IMR-90 (cell line): ENCODE results near the gene PSMA3. TPM values are rescaled to one million over a fixed set of nuclear protein-coding genes. Genes with fewer than 3 reads are reported as not detected.

ENCODE experiments used
- ATAC-seq: fragments of 200-7000 bp; cut with Tn5 transposase; 2 replicates; pipeline ENCODE4 v1.9.1; 2020; ENCODE audit warnings: low read depth, mild to moderate bottlenecking, moderate library complexity
- Bru-seq: library from RNA; stranded (reverse); fragments of 400-500 nt; gene quantifications from one replicate; lab custom pipeline; 2021; lab: Mats Ljungman, UMichigan
- BruChase-seq, 2 experiments: library from RNA; stranded (reverse); fragments of 400-500 nt; gene quantifications; one replicate each; lab custom pipeline; 2021; lab: Mats Ljungman, UMichigan
- BruUV-seq: library from RNA; stranded (reverse); fragments of 400-500 nt; replicated peaks from 2 replicates; lab custom pipeline; 2021; lab: Mats Ljungman, UMichigan
- CTCF ChIA-PET: fragments of 300-600 bp; formaldehyde crosslinking; extraction: SDS; loops from one replicate; lab custom pipeline; 2021; ENCODE audit warnings: antibody characterized with exemption; lab: Yijun Ruan, JAX
- POLR2A ChIA-PET: fragments of 300-600 bp; sonication (Branson Sonifier 250); formaldehyde crosslinking; loops from one replicate; lab custom pipeline; 2022; ENCODE audit warnings: antibody characterized with exemption; ENCODE audit not compliant: unreplicated experiment; lab: Charles Lee
- DNase-seq: peaks from one replicate; pipeline ENCODE4 v3.0.0; 2013
- H2AFZ ChIP-seq: replicated peaks from 2 replicates; pipeline ENCODE3; 2013; ENCODE audit warnings: low read length, mild to moderate bottlenecking; ENCODE audit not compliant: poor library complexity
- H2AK5ac ChIP-seq: 2 replicates; pipeline ENCODE4 v1.6.1; 2013; ENCODE audit warnings: low read depth, low read length, inconsistent platforms
- H2AK9ac ChIP-seq: replicated peaks from 2 replicates; pipeline ENCODE3; 2013; ENCODE audit warnings: mild to moderate bottlenecking, low read depth, low read length, moderate library complexity; ENCODE audit not compliant: poor library complexity
- H2BK120ac ChIP-seq: 2 replicates; pipeline ENCODE4 v1.6.1; 2013; ENCODE audit warnings: low read depth, low read length, inconsistent platforms
- H2BK15ac ChIP-seq: 3 replicates; pipeline ENCODE4 v1.6.1; 2013; ENCODE audit warnings: low read depth, low read length, inconsistent platforms
- H2BK20ac ChIP-seq: 2 replicates; pipeline ENCODE4 v1.6.1; 2013; ENCODE audit warnings: low read depth, mild to moderate bottlenecking, inconsistent platforms, low read length, moderate library complexity
- H2BK5ac ChIP-seq: 2 replicates; pipeline ENCODE4 v1.6.1; 2013; ENCODE audit warnings: mild to moderate bottlenecking, low read depth, low read length, inconsistent platforms; ENCODE audit not compliant: poor library complexity, severe bottlenecking
- H3K14ac ChIP-seq: replicated peaks from 2 replicates; pipeline ENCODE4 v1.6.1; 2013; ENCODE audit warnings: low read depth, low read length, inconsistent platforms
- H3K18ac ChIP-seq: 2 replicates; pipeline ENCODE4 v1.6.1; 2013; ENCODE audit warnings: low read depth, low read length, control low read depth
- H3K23ac ChIP-seq: 2 replicates; pipeline ENCODE4 v1.6.1; 2013; ENCODE audit warnings: low read depth, low read length, inconsistent platforms
- H3K27ac ChIP-seq: 2 replicates; pipeline ENCODE4 v1.5.1; 2013; ENCODE audit warnings: mild to moderate bottlenecking, control low read depth, low read length; ENCODE audit not compliant: insufficient read depth
- H3K27me3 ChIP-seq: 2 replicates; pipeline ENCODE4 v1.6.1; 2013; ENCODE audit warnings: low read length; ENCODE audit not compliant: control insufficient read depth, insufficient read depth
- H3K36me3 ChIP-seq: 2 replicates; pipeline ENCODE4 v1.6.1; 2013; ENCODE audit warnings: low read length, mixed read lengths; ENCODE audit not compliant: control insufficient read depth, insufficient read depth
- H3K4ac ChIP-seq: 2 replicates; pipeline ENCODE4 v1.6.1; 2013; ENCODE audit warnings: low read depth, low read length, inconsistent platforms
- H3K4me1 ChIP-seq: 2 replicates; pipeline ENCODE4 v1.6.1; 2013; ENCODE audit warnings: low read length, mixed read lengths; ENCODE audit not compliant: control insufficient read depth, insufficient read depth
- H3K4me2 ChIP-seq: 2 replicates; pipeline ENCODE4 v1.6.1; 2013; ENCODE audit warnings: low read depth, mild to moderate bottlenecking, control low read depth, low read length, moderate library complexity
- H3K4me3 ChIP-seq: 2 replicates; pipeline ENCODE4 v1.5.1; 2013; ENCODE audit warnings: low read depth, mild to moderate bottlenecking, control low read depth, low read length, moderate library complexity; ENCODE audit not compliant: insufficient read depth
- H3K56ac ChIP-seq: 2 replicates; pipeline ENCODE4 v1.6.1; 2013; ENCODE audit warnings: low read length, inconsistent platforms; ENCODE audit not compliant: insufficient read depth; ENCODE audit errors: extremely low read depth
- H3K79me1 ChIP-seq, 2 experiments: 2 replicates each; pipeline ENCODE4 v1.6.1; 2013; ENCODE audit warnings: low read length in 2 of 2, inconsistent platforms in 1 of 2, low read depth in 1 of 2
- H3K9ac ChIP-seq: 2 replicates; pipeline ENCODE4 v1.6.1; 2013; ENCODE audit warnings: low read depth, low read length, control low read depth
- H3K9me1 ChIP-seq: 2 replicates; pipeline ENCODE4 v1.6.1; 2013; ENCODE audit warnings: low read length, inconsistent platforms; ENCODE audit not compliant: insufficient read depth
- H3K9me3 ChIP-seq: 2 replicates; pipeline ENCODE4 v1.6.1; 2013; ENCODE audit warnings: low read length; ENCODE audit not compliant: control insufficient read depth, insufficient read depth
- H4K20me1 ChIP-seq: 2 replicates; pipeline ENCODE4 v1.6.1; 2013; ENCODE audit warnings: low read length, inconsistent platforms; ENCODE audit not compliant: insufficient read depth
- H4K5ac ChIP-seq: 2 replicates; pipeline ENCODE4 v1.6.1; 2013; ENCODE audit warnings: mild to moderate bottlenecking, low read depth, low read length, control low read depth
- H4K8ac ChIP-seq, 2 experiments: 2 replicates each; pipeline ENCODE4 v1.6.1; 2013; ENCODE audit warnings: low read depth in 2 of 2, low read length in 2 of 2, control low read depth in 1 of 2, inconsistent platforms in 1 of 2
- H4K91ac ChIP-seq: 2 replicates; pipeline ENCODE4 v1.6.1; 2013; ENCODE audit warnings: low read depth, low read length, inconsistent platforms; ENCODE audit not compliant: insufficient read depth
- FOS ChIP-seq: fragments of 150-350 bp; IDR thresholded peaks from 2 replicates; pipeline ENCODE4 v1.6.1; 2016; ENCODE audit warnings: low read depth, low read length
- MAFK ChIP-seq: IDR thresholded peaks from 2 replicates; pipeline ENCODE4 v1.6.1; 2012; ENCODE audit warnings: low read depth, low read length, improper control_type of control experiment
- MAZ ChIP-seq: IDR thresholded peaks from 2 replicates; pipeline ENCODE4 v1.6.1; 2012; ENCODE audit warnings: low read depth, mild to moderate bottlenecking, low read length, improper control_type of control experiment, moderate library complexity, borderline replicate concordance
- NFE2L2 ChIP-seq: fragments of 150-350 bp; IDR thresholded peaks from 2 replicates; pipeline ENCODE4 v1.6.1; 2016; ENCODE audit warnings: low read depth, mild to moderate bottlenecking, low read length
- POLR2A ChIP-seq: IDR thresholded peaks from 2 replicates; pipeline ENCODE4 v1.6.1; 2012; ENCODE audit warnings: mild to moderate bottlenecking, low read depth, low read length
- RAD21 ChIP-seq: IDR thresholded peaks from 2 replicates; pipeline ENCODE4 v1.6.1; 2012; ENCODE audit warnings: low read length, improper control_type of control experiment
- WGBS, 2 experiments: methylation state at CpG; one replicate each; pipeline versions ENCODE4 v1.1.5 to v1.1.7; 2013; ENCODE audit warnings: missing lambda C conversion rate in 2 of 2; ENCODE audit not compliant: insufficient read length in 1 of 2; ENCODE audit errors: extremely low coverage in 2 of 2; 5-methylcytosine and 5-hydroxymethylcytosine counted together
- dilution Hi-C: fragments of 300-500 bp; cut with HindIII; formaldehyde crosslinking; loops from one replicate; pipeline ENCODE4 v1.14.3; 2018; ENCODE audit warnings: low sequenced_read_pairs; ENCODE audit not compliant: unreplicated experiment
- in situ Hi-C: fragments of 300-500 bp; cut with MboI; formaldehyde crosslinking; loops from 3 replicates; pipeline ENCODE4 v1.14.3; 2019; ENCODE audit warnings: low sequenced_read_pairs, inconsistent platforms, mixed read lengths
- intact Hi-C: fragments of 100-400 bp; cut with micrococcal nuclease; formaldehyde crosslinking; loops from 2 replicates; pipeline ENCODE4 v1.10.0; 2022
- long read RNA-seq: library from polyadenylated mRNA; unstranded; transcript quantifications from one replicate; pipeline ENCODE4 v2.0.0, GENCODE V29; 2021; ENCODE audit not compliant: unreplicated experiment
- polyA plus RNA-seq, 3 experiments: library from polyadenylated mRNA; depleted of rRNA; stranded (reverse); fragments of >200 nt; gene quantifications; 2 replicates each; pipeline ENCODE4 v1.2.3, GENCODE V29; 2012; ENCODE audit warnings: low replicate concordance in 1 of 3
- total RNA-seq: library from RNA; depleted of rRNA; stranded (reverse); fragments of >200 nt; gene quantifications from 2 replicates; pipeline ENCODE4 v1.2.3, GENCODE V29; 2012; rRNA removed

Gene PSMA3
- total RNA-seq (74.9 and 114 TPM in 2 replicates), polyA plus RNA-seq (2012; rRNA removed) (227 and 231 TPM in 2 replicates), Bru-seq, nascent RNA (percentile 90 among the genes with signal in this experiment), BruChase-seq, experiment 1, labeled RNA remaining after a 6-hour chase (percentile 80 among the genes with signal in this experiment), BruChase-seq, experiment 2, labeled RNA remaining after a 2-hour chase (percentile 71 among the genes with signal in this experiment)
- polyA plus RNA-seq (2012; cell fraction: cytosol; rRNA removed), result 56.9 and 192 TPM in 2 replicates
- 13.2 and 100 TPM in 2 replicates for polyA plus RNA-seq (2012; cell fraction: nucleus; rRNA removed; ENCODE audit: low replicate concordance)
- long read RNA-seq, transcript PSMA3-212 (3 exons, 730 nt), result minor isoform, 15 of 123 reads
- long read RNA-seq, transcript PSMA3-201 (11 exons, 970 nt), result major isoform, 73 of 123 reads
- long read RNA-seq, partial matches to known transcripts, result 4 of 123 reads
- long read RNA-seq, other reads (novel, unspliced or antisense), result 30 of 123 reads

GRCh38 chr14:58244556-58245387 is at the start of gene PSMA3:
Gene PSMA3, plus strand, starts transcription at chr14:58244843. Its CDS starts 78 bp downstream, at chr14:58244921.
- Histone ChIP-seq H3K4ac (peak within 1 kb of the TSS; percentile 89), H2BK15ac (no peak within 1 kb of the TSS; the same call in 2 of the 3 replicates), H3K27me3 (no peaks in the 10 kb centered on the region), H3K36me3 (peaks cover 6% of the 10 kb centered on the region; the same call in 1 of the 2 replicates), H3K79me1 (peaks cover 0 to 18% of the 10 kb centered on the region in 2 experiments; a peak in 2 of 4 replicates), H2AK9ac (peak within 1 kb of the TSS; percentile 79), H4K8ac (peak within 1 kb of the TSS; percentile 83 to 89), H4K5ac (peak within 1 kb of the TSS; percentile 84), H3K27ac (peak within 1 kb of the TSS; percentile 93), H2BK5ac (peak within 1 kb of the TSS; percentile 85), H3K18ac (peak within 1 kb of the TSS; percentile 74), H3K4me2 (peak within 1 kb of the TSS; percentile 76), H3K9ac (peak within 1 kb of the TSS; percentile 93), H3K23ac (peak within 1 kb of the TSS; percentile 93), H2AK5ac (peak within 1 kb of the TSS; percentile 78), H2AFZ (peak within 1 kb of the TSS; percentile 84), H2BK120ac (peak within 1 kb of the TSS; percentile 49), H2BK20ac (no peak within 1 kb of the TSS), H3K14ac (peak within 1 kb of the TSS; percentile 90), H3K9me3 (no peaks in the 10 kb centered on the region), H3K56ac (peak within 1 kb of the TSS; percentile 96), H3K4me3 (peak within 1 kb of the TSS; percentile 80), H4K20me1 (peaks cover 31% of the 10 kb centered on the region), H4K91ac (peak within 1 kb of the TSS; percentile 67), H3K4me1 (no peaks in the 10 kb centered on the region), H3K9me1 (no peaks in the 10 kb centered on the region)
- TF ChIP-seq POLR2A, result peak; percentile 95
- TF ChIP-seq FOS, result peak; percentile 26; the same call in 1 of the 2 replicates
- TF ChIP-seq NFE2L2, result peak; percentile 88
- peak; percentile 59 for TF ChIP-seq MAFK
- no peak for TF ChIP-seq RAD21
- TF ChIP-seq MAZ, result peak; percentile 85; the same call in 1 of the 2 replicates
- ChIA-PET POLR2A (interaction anchor here (0.8 kb wide), 1 partner anchor 53 kb away, joined by 3 read pairs; the partner anchor contains the start of gene ARID4A), CTCF (interaction anchor here (0.8 kb wide), 1 partner anchor 137 kb away, joined by 3 read pairs; no protein-coding TSS in a partner anchor)
- BruUV-seq, result TSS peak; percentile 74
- ATAC-seq (peak; percentile 95), DNase-seq (peak; percentile 95)
- 0% methylated on average over 10 of the region's 50 CpGs; no CpG with 5 or more reads in 1 of the 2 experiments for WGBS, 2 experiments
- dilution Hi-C loops, result no loop called here
- in situ Hi-C loops, result loop anchor here (25.0 kb wide), 1 partner anchor 982 kb away; the partner anchor contains the start of genes AP5M1 and EXOC5
- intact Hi-C loops, result loop anchor here (5.0 kb wide), 1 partner anchor 137 kb away; no protein-coding TSS in a partner anchor
